NCI-H460 (cell line): ENCODE results near the gene UMPS. TPM values are rescaled to one million over a fixed set of nuclear protein-coding genes. Genes with fewer than 3 reads are reported as not detected.

ENCODE experiments used
- DNase-seq: peaks from one replicate; pipeline ENCODE4 v3.0.0-alpha.2; 2016; ENCODE audit warnings: low read depth; ENCODE audit errors: extremely low read depth
- total RNA-seq: library from RNA; depleted of rRNA; stranded (reverse); fragments of >200 nt; shearing (Covaris generic); gene quantifications from 2 replicates; pipeline ENCODE4 v1.2.3, GENCODE V29; 2014

Gene UMPS
- total RNA-seq, 1 experiment from 2014 or later = 23.3 TPM

DNA sequence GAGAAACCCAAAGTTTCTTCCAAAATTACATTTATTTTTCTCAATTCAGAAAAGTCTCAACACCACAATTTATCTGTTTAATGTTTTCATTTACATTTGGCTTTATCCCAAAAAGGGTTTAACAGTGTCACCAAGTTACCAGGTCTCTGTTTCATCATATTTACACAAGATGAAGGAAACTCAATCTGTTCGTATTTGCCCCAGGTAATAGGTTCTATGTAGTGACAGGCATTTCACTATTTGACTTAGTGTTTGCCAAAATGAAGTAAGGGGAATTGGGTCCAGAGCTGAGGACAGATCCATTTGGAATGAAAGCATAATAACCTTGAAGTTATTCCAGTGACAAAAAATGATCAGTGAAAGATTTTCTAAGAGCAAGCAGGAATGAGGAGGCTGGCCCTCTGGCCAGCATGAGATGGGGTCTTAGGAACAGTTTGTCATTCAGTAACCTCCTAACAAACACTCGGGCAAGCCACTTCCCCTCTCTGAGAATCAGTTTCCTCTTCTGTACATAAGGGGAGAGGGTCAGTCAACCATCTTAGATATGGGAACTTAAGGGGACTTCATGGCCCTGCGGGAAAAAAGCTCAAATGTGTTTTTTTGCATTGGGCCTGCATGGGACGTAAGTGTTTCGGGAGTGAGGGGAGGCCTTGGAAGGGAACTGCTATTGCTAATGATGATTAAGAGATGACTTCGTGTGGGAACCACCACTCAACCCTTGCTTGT lies 31.8 kb downstream of the UMPS start:
- DNase-seq = no peak

DNA sequence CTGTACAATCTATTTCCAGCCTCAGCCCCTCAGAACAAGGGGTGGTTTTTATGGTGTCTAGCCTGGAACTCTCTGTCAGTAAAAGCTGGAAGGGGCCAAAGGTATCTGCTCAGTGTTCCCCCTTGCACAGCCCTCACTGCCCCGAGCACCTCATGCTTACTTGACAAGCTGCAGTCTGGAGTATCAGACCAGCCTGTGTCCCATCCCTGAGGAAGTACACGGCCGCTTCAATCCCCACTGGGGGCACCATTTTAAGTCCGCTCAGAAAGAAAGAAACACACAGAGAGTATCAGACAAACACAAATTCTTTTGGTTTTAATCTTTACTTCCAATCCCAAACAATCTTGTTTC lies 32.4 kb downstream of the UMPS start:
- DNase-seq = no peak

DNA sequence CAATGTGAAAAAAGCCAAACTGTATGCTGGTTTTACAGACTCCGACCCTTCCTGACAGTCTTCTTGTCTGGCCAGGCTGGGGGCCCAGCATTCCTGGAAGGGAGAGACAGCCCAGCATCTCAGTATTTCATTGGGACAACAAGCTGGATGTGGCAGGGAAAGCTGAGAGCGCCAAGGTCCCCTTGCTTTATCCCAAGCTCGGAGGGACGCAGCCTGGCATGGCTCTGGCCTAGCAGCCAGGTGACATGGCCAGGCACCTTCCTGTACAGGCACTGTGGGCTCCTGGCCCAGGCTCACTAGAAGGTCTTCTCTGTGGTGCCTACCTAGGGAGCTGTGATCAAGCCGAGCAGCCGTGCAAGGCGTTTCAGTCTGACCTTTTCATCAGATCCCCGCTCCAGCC lies 33.0 kb downstream of the UMPS start:
- DNase-seq = no peak

DNA sequence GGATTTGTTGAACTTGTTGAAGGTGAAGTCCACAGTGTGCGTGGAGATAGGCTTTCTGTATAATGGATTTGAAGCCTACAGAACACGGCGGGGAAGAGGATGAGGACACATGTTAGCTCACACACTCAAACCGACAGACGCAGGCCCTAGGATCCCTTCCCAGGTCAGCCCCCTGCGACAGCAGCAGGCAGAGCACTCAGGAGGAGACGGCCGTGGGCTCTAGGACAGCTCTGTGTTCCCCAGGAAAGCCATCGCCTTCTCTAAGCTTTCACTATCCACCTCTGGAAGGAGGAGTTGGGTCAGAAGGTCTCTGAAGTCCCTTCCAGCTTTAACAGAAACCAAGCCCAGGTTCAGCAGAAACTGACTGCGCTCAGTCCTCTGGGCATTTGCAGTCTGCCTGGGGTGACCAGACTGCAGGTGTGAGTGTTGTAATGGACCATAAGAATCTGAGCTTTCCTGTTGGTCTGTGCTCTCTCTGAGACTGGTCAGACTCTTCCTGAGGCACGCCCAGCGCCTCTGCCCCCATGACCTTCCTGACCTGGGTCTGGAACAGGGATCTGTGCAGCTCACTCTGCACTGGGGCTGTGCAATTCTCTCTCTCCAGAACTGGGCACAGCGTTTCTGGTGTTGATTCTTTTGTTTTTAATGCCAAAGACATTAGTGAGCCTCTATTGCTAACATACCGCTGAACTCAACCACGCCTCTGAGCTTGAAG lies 33.5 kb downstream of the UMPS start:
- DNase-seq = no peak

DNA sequence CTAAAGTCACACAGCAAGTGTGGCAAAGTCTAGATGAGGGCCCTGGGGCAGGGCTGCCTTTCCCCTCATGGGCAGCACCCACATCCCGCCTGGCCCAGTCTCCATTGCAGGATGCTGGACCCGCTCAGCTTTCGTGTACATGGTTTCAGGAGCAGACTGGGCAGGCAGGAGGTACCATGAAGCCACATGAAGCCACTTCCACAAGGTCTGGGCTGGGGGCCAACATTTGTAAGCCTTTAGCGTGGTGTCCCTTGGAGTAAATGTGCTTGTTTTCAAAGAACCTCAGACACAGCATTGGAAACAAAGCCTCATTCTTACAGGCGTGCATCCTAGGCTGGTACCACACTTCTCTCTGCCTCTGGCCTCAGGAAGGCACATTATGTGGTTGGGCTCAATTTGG lies 34.5 kb downstream of the UMPS start:
- no peak for DNase-seq

DNA sequence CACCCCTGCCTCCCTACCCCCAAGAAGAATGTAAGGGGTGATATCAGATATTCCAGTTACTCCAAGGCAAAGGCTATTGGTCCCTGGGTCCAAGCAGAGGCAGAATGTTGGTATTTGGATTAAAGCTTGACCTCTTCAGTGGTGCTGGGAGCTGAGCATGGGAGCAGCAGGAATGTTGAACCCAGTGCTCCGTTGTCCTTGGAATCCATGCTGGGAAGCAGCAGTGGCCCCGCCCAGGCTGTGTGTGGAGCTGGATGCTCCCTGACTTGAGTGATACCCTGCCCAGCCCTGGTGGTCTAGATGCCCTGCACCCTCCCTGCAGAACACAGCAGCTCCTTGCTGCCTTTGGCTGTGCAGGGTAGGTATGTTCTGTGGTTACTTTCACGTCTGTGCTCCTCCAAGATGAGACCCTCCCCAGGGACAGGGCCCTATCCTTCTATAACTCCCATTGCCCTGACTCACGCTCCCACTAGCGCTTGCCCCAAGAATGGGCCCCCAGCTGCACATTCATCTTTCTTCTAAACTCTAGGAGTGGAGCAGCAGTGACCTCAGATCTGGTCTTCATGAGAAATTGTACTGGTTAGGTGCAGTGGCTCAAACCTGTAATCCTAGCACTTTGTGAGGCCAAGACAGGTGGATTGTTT lies 35.1 kb downstream of the UMPS start:
- no peak for DNase-seq

DNA sequence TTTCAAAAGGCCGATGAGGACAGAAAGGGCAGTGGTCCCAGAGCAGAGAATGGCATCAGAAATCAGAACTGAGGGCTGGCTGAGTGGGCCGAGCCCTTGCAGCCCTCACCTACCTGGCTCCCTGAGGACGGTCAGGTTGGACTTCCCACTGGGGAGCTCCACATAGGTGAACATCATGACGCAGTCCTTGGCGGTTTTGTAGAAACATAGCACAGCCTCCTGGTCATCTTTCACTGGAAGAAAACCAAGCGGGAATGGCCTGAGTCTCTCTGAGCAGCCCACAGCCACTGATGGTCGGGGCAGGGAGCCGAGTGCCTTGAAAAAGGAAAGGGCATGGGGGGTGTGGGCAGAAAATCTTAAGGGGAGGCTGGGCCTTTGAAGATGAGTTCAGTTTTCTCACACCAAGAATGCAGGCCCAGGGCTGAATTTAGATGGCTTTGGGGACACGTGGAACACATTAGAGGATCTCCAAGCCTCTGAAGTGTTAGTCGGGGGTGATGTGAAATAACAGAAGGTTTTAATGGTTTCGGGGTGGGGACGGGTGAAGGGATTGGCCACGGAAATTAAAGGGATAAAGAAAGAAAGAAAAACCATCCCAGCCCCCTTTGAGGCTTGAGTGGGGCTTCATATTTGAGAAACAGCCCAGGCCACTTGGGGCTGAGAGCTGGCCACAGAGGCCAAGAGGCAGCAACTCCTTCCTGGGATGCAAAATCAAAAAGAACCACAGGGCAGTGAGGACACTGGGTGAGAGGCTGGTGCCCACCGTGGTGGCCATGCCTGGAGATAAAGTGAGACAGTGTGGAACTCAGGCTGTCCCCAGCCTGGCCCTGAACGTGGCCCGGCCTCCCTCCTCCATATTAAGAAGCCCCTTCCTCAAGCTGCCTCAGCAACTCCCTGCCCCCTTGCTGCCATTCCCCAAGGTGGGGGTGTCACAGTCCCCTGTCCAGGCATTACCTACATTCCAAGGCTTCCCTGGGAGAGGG lies 36.2 kb downstream of the UMPS start:
- no peak for DNase-seq

DNA sequence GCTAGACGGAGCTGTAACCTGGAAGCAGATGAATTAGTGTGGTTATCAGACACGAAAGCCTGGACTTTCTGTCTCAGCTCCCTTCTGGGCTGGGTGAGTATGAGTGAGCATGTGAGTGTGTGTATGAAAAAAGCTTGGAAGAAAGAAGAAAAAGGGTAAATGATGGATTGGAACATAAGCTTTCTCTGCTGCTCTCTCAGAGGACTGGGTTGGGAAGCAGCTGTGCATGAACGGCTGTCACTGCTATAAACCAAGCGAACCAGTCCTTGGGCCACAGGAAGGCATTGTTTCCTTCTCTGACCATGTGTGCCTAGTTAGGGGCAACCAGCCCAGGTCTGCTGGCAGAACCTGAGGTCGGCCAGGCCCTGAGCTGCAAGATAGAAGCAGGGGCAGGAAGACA lies 37.0 kb downstream of the UMPS start:
- no peak for DNase-seq

DNA sequence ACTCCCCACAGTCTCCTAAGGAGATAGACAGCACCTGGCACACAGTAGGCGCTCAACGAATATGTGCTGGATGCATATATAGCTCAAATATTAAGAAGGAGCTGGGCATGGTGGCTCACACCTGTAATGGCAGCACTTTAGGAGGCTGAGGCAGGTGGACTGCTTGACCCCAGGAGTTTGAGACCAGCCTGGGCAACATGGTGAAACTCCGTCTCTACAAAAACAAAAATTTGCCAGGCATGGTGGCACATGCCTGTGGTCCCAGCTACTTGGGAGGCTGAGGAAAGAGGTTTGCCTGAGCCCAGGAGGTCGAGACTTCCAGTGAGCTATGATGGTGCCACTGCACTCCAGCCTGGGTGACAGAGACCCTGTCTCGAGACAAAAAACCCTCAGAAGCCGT lies 37.4 kb downstream of the UMPS start:
- no peak for DNase-seq

DNA sequence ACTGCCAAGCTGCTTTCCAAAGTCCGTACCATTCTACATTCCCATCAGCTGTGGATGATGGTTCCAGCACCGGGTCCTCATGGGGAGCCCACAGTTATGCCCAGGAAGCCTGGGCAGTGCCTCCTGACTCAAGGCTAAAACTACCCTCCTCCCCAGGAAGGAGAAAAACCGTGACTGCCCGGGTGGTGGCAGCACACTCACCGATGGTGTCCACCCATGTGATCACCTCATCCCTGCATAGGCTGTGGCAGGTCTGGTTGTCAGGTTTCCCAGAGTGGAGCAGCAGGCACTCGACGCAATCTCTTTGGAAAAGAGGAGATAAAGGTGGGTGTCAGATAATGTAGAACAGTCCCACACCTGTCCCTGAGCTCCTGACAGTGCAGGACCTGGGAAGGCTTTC lies 38.6 kb downstream of the UMPS start:
- no peak for DNase-seq

DNA sequence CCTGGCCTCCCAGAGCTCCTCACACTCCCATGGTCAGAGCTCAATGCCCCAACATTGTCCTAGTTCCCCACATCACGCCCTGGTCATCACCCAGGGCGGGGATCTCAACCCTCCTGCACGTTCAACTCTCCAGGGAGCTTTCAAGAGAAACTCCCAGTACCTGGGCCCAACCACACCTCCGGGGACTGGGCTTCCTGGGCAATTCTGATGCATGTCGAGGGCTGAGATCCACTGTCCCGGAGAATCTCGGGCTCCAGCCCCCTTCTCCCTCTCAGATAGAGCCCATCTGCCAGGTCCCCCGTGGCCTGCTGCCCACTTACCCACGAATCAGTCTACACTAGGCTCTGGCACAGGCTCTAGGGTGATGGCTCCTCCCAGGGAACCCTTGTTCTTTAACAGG lies 39.2 kb downstream of the UMPS start:
- no peak for DNase-seq

DNA sequence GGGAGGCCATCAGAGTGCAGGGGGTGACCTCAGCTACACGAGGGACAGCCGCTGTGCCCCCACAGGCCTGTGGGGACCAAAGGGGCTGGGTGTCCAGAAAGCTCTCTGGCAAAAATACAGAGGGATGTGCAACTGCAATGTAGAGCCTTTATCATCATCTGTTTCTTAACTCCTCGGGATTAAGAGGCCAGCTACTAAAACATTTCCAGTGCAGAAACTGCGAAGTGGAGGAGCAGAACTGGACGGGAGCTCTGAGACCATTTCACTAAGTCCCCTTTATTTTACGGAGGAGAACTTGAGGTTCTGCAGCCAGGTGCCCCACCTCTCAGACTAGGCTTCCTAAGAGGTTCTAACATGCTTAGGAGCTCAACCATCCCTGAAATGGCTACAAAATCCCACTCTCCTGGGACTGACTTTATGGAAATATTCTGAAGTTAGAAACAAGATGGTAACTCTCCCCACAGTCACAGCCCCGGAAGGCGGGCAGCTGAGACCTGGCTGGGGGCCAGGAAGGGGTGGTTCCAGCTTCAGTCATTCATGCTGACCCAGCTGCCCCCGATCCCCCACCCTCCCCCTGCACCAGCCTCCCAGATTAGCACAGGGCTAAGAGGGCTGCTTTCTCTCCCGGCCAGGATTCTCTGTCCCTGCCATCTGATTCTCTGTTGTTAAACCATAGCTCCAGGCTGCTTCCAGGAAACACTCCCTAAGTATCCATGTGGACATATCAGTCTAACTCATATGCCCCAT lies 40.3 kb downstream of the UMPS start:
- no peak for DNase-seq

DNA sequence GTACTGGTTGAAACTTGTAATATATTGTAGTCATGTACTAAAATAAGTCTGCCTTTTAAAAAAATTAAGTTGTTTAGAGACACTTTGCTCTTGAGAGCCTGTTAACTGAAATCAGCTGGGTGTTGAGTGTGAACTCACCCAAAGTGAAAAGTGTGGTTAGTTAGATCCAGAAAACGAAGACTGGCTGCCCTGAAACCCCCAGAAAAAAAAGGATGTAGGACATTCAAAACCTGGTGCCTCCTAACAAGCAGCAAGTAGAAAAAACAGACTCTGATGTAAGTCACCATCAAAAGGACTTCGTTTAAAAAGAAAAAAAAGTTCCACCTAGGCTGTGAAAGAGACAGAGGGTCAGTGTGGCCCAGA lies 40.8 kb downstream of the UMPS start:
- no peak for DNase-seq

DNA sequence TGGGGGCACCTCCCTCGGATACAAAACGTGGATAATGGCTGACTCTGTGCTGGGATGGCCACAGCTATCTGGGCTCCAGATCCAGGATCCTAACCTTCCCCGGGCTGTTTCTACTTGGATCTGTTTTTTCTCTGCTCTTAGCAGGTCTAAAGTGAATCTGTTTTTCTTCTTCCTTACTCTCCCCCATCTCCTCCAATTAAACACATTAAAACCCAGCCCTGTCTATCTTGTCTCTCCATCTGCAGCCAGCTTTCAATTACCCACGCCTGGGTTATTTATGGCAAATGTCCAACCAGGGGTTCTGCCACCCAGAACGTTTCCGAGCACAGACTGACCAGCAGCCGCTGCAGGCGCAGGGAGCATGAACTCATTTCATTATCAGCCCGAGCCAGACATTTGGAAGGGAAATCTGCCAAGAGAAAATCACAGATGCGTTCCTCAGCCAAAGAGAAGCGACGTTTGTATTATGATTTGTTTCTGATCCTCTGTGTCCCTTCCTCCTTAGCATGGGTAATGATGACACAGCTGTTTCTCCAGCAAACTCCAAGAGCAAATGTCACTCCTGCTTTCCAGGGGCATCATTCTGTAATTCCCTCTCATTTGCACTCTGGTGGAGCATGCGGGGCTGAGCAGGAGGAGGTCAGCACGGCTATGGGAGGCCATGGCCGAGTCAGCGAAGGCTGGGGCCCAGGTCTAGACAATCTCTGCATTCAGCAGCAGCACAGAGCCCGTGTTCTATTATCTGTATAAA lies 42.0 kb downstream of the UMPS start:
- DNase-seq = no peak

DNA sequence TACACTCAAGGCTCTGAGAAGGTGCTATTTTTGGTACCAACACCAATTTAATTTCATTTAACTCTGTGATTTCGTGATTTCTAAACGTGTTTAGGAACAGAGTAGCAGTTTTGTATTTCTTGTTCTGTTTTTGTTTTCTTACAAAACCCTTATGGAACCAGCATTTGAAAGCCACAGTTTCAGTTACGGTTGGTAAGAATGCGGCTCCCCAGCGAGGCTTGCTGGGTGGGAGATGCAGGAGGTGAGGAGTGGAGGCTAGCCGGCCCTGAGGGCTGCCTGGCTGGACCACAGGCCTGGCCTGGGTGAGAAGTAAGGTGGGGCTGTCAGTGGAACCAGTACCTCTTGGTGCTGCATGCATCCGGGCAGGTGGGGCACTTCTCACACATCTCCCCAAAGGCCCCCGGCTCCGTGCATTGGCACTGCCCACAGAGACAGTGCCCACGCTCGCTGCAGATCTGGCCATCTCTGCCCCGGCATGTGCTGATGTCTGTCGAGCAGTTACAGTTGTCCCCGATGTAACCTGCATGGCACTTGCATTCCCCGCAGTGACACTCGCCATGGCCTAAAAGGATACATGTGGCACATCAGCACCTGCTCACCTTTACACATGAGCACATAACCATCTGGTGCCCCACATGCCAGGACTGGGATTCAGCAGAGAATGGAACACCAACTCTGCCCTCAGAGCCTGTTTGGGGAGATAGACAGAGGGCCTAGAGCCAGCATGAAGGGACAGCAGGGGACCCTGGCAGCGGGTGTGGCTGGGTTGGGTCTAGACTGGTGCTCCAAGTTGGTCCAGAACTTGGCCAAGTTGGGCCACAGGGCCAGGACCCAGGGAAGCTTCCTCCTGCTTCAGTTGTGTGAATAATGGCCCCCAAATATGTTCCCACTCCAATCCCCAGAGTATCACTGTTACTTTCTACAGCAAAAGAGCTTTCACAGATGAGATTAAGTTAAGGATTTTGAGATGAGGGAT lies 43.4 kb downstream of the UMPS start:
- DNase-seq = no peak

DNA sequence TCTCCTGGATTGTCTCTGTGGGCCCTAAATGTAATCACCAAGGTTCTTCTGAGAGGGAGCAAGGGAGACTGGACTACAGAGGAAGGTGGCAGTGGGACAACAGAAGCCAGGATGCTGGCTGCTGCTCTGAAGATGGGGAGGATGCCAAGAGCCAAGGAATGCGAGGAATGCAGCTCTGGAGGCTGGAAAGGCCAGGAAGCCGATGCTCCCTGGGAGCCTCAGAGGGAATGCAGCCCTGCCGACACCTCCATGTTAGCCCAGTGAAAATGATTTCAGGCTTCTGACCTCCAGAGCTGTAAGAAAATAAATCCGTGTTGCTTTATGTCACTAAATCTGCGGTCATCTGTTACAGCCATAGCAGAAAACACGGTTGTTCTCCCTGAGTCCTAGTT lies 44.1 kb downstream of the UMPS start:
- no peak for DNase-seq

DNA sequence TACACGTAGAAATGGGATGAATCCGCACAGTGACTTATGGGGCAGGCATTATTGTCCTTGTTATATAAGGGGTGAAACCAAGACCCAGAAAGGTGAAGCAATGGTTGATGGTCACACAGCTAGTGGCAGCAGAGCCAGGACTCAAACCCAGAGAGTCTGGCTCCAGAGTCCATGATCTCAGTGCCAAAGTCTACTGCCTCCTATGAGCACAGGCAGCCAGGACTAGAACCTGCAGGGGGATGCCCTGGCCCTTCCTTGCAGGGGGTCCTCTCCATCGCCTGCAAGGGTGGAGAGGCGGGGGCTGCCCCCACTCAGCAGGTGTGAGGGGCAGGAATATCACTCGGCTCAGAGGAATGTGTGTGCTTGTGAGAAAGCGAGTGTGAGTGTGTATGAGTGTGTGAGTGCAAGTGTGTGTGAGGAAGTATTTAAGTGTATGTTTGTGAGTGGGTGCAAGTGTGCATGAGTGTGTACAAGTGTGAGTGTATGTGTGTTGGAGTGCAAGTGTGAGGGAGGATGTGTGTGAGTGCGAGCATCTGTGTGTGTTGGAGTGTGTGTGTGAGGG lies 44.7 kb downstream of the UMPS start:
- DNase-seq = no peak

DNA sequence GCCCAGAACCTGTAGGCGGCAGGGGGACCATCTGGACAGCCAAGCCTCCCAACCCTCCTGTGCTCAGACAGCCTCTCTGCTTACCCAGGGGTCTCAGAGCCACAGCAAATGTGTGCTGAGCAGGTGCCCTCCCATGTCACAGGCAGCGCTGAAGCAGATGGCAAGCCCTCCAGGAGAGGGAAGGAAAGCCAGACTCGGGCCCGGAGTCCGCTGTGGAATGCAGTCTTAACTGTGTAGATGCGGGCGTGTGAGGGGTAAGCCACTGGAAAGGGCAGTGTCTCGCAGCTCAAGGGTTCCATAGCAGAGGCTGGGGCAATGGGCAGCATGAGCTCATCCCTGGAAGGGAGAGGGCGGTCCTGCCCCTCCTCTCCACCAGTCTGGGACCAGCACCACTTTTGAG lies 45.6 kb downstream of the UMPS start:
- DNase-seq = no peak
